ENCODE measurements around the gene PRKCE.
"Not testable (repeated sequence)": the region's sequence is repeated elsewhere in the genome, so short reads cannot be mapped to it uniquely, and the experiment has no call there.

PRKCE gene

DNA sequence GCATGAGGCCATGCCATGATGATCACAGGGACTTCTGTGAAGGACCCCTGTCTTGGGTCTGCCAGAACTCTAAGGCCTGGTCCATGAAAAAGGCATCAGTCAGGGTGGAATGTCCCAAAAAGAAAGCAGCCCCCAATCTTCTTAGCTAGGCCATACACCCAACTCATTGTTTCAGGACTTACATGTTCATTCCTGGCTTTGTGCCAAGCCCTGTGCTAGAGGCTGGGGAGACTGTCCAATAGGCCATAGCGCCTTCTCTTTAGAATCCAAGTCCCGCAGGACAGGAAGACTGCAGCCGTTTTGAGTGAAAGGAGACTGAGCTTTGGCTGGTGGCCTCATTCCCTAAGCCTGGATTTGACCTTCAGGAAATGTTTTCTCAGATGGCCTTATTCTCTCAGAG is 247.3 kb downstream of the PRKCE start:
- no peak for DNase-seq

GRCh38 chr2:45899926-45900325 is 248.5 kb downstream of the PRKCE start:
- DNase-seq = no peak

- no peak for DNase-seq
Observed at GRCh38 chr2:45901468-45902032, 250.1 kb downstream of the PRKCE start.

DNA sequence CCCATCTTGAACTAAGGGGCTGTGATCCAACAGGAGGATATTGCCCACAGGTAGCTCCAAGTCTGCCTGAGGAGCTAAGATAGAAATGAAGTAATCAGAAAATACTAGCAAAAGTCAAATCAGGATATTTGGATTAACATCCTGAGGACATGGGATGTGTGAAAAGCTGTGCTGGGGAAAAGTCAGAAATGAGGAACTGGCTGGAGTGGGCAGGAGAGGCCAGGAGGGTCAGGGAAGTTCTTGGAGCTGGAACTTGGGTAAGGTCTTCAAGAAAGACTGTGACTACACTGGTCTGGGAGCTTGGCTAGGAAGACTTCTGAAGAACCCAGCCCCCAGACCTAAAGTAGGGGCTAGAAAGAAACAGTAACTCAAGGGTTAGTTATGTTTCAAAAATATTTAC is 250.9 kb downstream of the PRKCE start:
- DNase-seq = no peak

DNA sequence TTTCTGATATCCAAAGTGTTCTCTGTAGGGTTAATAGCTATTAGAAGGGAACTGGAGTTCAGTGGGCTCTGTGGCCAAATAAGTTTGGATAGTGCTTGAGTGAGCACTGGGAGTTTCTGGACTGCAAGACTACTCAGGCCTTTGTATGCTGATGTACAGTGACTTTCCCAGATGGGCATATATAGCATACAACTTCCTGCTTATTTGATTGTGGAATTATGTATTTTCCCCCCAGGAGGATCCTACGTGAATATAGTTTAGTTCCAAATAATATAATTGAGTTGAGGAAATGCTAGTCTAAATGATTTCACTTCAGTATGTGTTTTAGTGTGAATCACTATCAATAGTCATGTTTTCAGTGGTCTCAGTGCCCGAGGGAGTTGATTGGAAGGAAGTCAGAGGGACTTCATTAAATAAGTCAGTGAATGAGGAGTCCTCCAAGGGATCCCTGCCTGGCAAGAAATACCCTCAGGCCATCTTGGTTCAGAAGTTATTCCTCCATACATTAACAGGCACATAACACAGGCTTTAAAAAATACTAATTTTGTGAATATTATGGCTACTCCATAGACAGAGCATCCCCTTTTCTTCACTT is 251.4 kb downstream of the PRKCE start:
- no peak for DNase-seq

DNA sequence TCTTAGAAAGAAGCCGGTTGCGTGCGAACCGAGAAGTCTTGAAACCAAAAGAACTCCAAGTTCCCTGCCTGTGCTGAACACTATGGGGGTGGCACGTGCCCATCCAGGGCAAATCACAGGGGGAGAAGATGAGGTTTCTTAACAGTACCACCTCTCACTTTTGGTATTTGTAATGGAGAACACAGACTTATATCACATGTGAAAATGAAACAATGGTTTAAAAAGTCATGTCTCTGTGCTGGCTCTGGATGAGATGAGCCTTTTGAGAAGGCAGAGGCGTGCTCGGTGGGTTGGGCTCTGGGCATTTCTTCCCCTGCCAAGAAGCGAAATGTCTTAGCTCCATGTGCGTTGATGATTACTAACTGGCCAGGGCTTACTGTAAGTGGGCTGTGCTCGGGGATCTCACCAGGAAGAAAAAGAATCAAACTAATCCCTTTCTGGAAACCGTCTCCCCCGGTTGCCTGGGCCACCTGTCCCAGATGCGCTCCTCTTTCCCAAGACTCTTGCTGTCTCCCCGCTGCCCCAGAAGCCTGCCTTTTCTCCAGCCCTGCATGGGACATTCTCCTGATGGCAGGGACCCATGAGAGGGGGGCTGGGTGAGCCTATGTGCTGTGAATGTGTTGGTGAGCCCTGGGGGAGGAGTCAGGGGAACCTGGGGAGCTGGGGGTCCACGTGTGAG is 252.9 kb downstream of the PRKCE start:
- no peak for DNase-seq

- no peak for DNase-seq
Observed at GRCh38 chr2:45904946-45905631, 253.6 kb downstream of the PRKCE start.

GRCh38 chr2:45905632-45905958 is 254.1 kb downstream of the PRKCE start:
- DNase-seq = no peak

GRCh38 chr2:45907592-45907991 is 256.1 kb downstream of the PRKCE start:
- DNase-seq = no peak

DNA sequence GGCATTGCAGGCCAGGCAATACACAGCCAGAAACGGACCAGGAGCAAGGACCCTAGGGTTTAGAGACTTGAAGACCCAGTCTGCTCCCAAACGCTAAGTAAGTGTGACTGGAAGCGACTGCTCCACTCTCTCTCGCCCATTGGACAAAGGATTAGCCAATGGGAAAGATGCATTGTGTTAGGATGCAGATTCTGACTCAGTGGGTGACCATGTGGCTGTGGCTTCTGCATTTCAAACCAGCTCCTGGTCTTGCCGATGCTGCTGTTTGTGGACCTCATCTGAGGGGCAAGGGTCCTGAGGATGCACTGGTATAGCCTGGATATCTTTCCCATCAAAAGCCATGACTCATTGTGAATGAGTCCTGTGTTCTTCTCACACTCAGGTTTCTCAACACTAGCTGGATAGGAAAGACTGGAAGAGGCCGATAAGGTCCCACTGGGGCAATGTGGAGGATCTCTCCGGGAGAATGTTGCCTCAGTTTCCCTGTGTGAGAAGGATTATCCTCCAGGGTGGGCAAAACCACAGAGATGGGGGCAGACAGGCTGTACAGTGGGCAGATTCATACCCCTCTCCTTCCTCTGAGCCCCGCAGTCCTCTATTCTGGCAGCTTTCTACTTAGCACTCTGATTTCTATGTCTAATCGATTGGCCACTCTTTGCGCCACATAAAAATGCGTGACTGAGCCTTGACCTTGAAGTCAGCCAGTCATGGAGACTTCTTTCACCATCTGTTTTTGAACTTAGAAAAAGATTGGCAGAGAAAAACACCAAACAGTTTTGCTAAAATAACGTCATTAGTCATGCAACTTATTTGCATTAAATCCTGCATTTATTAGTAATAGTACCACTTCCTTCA is 257.1 kb downstream of the PRKCE start:
- DNase-seq = no peak

DNA sequence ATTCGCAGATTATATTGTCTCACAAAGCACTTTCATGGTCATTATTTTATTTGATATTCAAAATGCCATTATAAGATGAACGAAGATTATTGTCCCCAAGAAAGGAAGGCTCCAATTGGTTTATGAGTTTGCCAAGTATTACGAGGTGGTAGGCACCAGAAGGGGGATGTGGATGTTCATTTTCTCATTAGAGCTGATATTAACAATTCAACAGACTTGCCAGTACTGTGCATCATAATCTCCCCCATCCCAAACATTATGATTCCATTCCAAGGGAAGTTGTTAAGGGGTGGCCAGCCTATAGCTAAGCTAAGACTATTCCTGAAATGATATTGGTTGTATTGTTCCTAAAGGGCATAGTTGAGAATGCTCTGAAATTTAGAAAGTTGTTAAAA is 257.7 kb downstream of the PRKCE start:
- DNase-seq = no peak

DNA sequence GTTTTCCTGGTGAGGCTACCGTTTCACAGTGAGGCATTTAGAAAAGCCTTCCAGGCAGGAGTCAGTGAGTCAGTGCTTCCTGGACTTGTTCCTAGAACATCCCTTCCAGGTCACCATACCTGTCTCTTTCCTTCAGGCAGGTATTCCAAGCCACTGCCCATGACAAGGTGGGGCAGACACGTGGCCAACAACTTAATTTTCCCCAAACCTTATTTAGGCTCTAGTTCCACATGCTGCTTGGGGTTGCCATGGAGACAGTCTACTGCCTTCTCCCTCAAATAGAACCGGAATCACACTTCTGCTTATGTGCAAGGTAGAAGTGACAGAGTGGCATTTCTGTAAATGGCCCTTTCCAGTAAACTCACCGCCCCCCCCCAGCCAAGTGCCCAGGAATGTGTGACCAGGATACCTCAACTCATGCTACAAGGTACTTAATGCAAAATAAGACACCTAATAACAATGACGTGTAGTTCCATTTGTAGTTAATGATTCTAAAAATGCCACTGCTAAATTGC is 258.3 kb downstream of the PRKCE start:
- no peak for DNase-seq

DNA sequence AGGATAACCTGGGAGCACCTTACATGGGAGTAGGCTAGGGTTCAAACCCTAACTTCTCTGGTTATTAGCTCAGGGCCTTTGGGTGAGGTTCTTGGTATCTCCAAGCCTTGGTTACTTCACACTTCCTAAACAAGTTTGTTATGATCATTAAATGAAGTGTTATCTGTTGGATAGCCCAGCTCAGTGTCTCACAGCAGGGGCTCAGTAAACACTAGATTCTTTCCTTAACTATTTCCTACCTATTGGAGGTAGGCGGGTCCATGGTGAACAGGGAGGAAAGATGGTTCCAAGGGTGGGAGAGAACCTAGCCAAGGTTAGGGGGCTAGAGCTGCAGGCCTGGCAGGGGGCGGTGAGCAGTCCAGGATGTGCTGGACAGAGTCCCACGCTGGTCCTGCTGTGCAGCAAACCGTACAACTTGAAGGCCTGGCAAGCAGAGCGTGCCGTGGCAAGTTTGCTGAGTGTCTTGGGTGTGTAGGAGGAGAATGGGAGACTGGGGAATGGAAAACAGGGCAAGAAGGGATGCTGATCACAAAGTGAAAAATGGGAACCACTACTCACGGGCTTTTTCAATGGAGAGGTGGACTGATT is 259.1 kb downstream of the PRKCE start:
- DNase-seq = no peak

- no peak for DNase-seq
Observed at GRCh38 chr2:45911538-45911937, 260.1 kb downstream of the PRKCE start.

GRCh38 chr2:45912109-45912508 is 260.6 kb downstream of the PRKCE start:
- DNase-seq = no peak

DNA sequence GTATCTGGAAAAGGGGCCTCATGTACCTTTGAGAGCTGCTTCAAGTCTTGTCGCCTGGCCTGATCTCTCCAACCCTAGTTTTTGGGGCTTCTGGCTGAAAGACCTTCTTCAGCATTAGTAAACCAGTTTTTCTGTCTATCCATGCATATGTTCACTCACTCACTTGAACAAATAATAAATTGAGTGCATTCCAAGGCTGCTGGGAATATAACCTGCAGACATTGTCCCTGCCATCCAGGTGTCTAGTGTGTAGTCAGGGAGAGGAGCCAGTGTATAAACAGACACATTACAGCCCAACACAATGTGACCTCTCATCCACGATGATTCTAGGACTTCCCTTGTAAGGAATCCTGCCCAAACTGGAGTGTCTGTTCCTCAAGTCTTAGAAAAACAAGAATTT is 262.1 kb downstream of the PRKCE start:
- DNase-seq = no peak

- no peak for DNase-seq
Observed at GRCh38 chr2:45915523-45915922, 264.0 kb downstream of the PRKCE start.

- not testable (repeated sequence) for DNase-seq
Observed at GRCh38 chr2:45917561-45918176, 266.2 kb downstream of the PRKCE start.

GRCh38 chr2:45918463-45919159 is 267.1 kb downstream of the PRKCE start:
- DNase-seq = peak; percentile 86

GRCh38 chr2:45919160-45919650 is 267.7 kb downstream of the PRKCE start:
- peak; percentile 86 for DNase-seq

DNA sequence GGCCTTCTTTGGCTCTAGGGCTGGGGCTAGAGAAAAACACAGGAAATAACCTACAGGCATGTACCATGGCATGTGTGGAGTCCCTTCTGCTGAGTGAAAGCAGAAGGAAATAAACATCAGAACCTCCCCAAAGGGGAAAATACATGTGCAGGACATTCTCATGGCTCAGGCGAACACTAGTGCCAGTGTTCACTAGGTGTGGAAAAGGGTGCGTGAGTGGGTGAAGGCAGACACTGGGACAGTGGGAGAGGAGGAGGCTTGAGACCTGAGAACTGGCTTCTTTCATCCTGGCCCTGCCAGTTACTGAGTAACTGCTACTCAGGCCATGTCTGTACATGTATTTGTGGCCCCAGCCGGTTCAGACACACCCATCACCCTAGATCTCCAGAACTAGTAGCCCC is 268.2 kb downstream of the PRKCE start:
- DNase-seq = no peak

All from NCI-H1105 (cell line).